GM21723 (cell line): ENCODE data around the gene CEACAM20.
"Not testable (repeated sequence)": the region's sequence is repeated elsewhere in the genome, so short reads cannot be mapped to it uniquely, and the experiment has no call there.

ENCODE experiments used
- ATAC-seq: cut with Tn5 transposase; IDR thresholded peaks from one replicate; pipeline ENCODE4 v1.9.1; 2021; ENCODE audit warnings: mild to moderate bottlenecking, moderate library complexity; ENCODE audit not compliant: unreplicated experiment

The CEACAM20 gene

GRCh38 chr19:44498988-44499387 is 30.5 kb downstream of the CEACAM20 start:
- no peak for ATAC-seq

DNA sequence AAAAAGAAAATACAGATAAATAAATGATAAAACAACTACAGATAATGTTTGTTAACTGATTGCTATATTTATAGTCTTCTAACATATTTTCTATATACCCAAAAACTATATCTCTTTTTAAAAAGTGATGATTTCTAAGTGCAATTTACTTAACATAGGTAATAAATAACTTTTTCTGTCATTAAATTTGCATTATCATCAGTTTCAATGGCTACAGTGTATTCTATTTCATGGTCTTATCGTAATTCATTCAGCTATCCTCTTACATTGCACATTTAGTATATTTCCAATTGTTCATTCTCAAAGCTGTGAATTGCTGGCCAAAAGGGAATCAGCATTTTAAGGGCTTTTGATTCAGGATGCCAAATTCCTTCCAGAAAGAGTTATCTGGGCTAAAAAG is 32.8 kb downstream of the CEACAM20 start:
- no peak for ATAC-seq

GRCh38 chr19:44476559-44477408 is 52.7 kb downstream of the CEACAM20 start:
- no peak for ATAC-seq

DNA sequence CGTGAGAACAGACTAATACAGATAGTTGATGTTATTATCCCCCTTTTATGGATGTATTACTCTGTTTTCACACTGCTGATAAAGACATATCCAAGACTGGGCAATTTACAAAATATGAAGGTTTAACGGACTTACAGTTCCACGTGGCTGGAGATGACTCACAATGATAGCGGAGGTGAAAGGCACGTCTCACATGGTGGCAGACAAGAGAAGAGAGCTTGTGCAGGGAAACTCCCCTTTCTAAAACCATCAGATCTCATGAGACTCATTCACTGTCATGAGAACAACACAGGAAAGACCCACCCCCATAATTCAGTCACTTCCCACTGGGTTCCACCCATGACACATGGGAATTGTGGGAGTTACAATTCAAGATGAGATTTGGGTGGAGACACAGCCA is 60.7 kb downstream of the CEACAM20 start:
- not testable (repeated sequence) for ATAC-seq

GRCh38 chr19:44462600-44463286 is 66.7 kb downstream of the CEACAM20 start:
- ATAC-seq, result not testable (repeated sequence)
